ENCODE measurements around the gene EXOC3.

Gene EXOC3

GRCh38 chr5:448061-448765, 5.2 kb downstream of the EXOC3 start:
- no peak for TF ChIP-seq CTCF (IDR thresholded peaks at IDR 0.05; ENCODE audit: borderline replicate concordance, insufficient read depth, low read depth, low read length)
- no peak overlapping the region for H3K4me3 ChIP-seq (ENCODE audit: low read depth, low read length)

DNA sequence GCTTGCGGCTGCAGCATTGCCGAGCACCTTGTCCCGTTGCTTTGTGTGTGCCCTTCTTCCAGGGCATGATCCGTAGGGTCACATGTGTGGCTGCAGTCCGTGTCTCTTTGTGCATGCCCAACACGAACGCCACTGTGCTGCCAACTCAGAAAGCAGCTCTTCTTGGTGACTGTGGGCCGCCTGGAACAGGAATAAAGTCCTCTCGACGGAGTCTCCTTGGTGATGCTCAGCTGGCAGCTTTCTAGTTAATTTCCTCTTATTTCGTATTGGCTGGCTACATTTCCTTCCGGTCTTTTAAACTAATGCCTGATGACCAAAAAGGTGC, 5.8 kb downstream of the EXOC3 start:
- H3K4me3 ChIP-seq (ENCODE audit: low read depth, low read length), result no peak overlapping the region
- TF ChIP-seq CTCF (IDR thresholded peaks at IDR 0.05; ENCODE audit: borderline replicate concordance, insufficient read depth, low read depth, low read length), result no peak

- no peak overlapping the region for H3K4me3 ChIP-seq (ENCODE audit: low read depth, low read length)
- TF ChIP-seq CTCF (IDR thresholded peaks at IDR 0.05; ENCODE audit: borderline replicate concordance, insufficient read depth, low read depth, low read length), result no peak
These were observed 6.2 kb downstream of the EXOC3 start for GRCh38 chr5:449151-449550.

GRCh38 chr5:451587-452458, 8.8 kb downstream of the EXOC3 start:
- H3K4me3 ChIP-seq (ENCODE audit: low read depth, low read length), result no peak overlapping the region
- TF ChIP-seq CTCF (IDR thresholded peaks at IDR 0.05; ENCODE audit: borderline replicate concordance, insufficient read depth, low read depth, low read length), result no peak

- H3K4me3 ChIP-seq (ENCODE audit: low read depth, low read length), result no peak overlapping the region
- no peak for TF ChIP-seq CTCF (IDR thresholded peaks at IDR 0.05; ENCODE audit: borderline replicate concordance, insufficient read depth, low read depth, low read length)
These were observed 10.2 kb downstream of the EXOC3 start for GRCh38 chr5:452978-453710.

GRCh38 chr5:453725-454481, 10.9 kb downstream of the EXOC3 start:
- H3K4me3 ChIP-seq (ENCODE audit: low read depth, low read length), result no peak overlapping the region
- TF ChIP-seq CTCF (IDR thresholded peaks at IDR 0.05; ENCODE audit: borderline replicate concordance, insufficient read depth, low read depth, low read length), result no peak

Measured in GM12875 (cell line).